Measurements from ENCODE around the gene SRPK2. TPM values are rescaled to one million over a fixed set of nuclear protein-coding genes. Genes with fewer than 3 reads are reported as not detected.
"Not testable (repeated sequence)": the region's sequence is repeated elsewhere in the genome, so short reads cannot be mapped to it uniquely, and the experiment has no call there.

SRPK2 gene
- total RNA-seq, 1 experiment from 2014 or later, result 21.6 TPM

GRCh38 chr7:105296491-105296890, 92.2 kb downstream of the SRPK2 start:
- H3K36me3 ChIP-seq (ENCODE audit: low read depth, low read length), result no peaks in the 10 kb centered on the region
- no peaks in the 10 kb centered on the region for H3K9me2 ChIP-seq (replicated peaks; ENCODE audit: low read length)
- ATAC-seq, result no peak
- H3K27me3 ChIP-seq (ENCODE audit: low read length), result no peaks in the 10 kb centered on the region
- intact Hi-C loops (cut with micrococcal nuclease), result no loop called here
- no peaks in the 10 kb centered on the region for H3F3A ChIP-seq (ENCODE audit: low read length, unreplicated experiment)
- H3K79me2 ChIP-seq (ENCODE audit: low read length), result peaks cover 29% of the 10 kb centered on the region
- H3K4me2 ChIP-seq (ENCODE audit: low read length), result no peak overlapping the region
- TF ChIP-seq CTCF (conservative IDR thresholded peaks at IDR 0.05; ENCODE audit: low read depth, low read length) (no peak), EZH2phosphoT487 (IDR thresholded peaks at IDR 0.05; ENCODE audit: borderline replicate concordance, low read length) (no peak), EZH2 (IDR thresholded peaks at IDR 0.05; ENCODE audit: low read length, unreplicated experiment) (no peak)
- H3K27ac ChIP-seq (ENCODE audit: low read length), result no peak overlapping the region
- H3K4me1 ChIP-seq (ENCODE audit: insufficient read depth, low read length), result no peaks in the 10 kb centered on the region
- BruUV-seq (replicated peaks), result no TSS peak
- no peak overlapping the region for H3K9ac ChIP-seq (ENCODE audit: low read length)
- H3K9me3 ChIP-seq (ENCODE audit: low read length), result no peaks in the 10 kb centered on the region
- no peaks in the 10 kb centered on the region for H4K20me1 ChIP-seq (ENCODE audit: low read length)
- CTCF ChIA-PET, result no interaction called here
- POLR2A ChIA-PET (ENCODE audit: unreplicated experiment), result no interaction called here
- no peak overlapping the region for H3K4me3 ChIP-seq (ENCODE audit: low read length)
- H2AFZ ChIP-seq (ENCODE audit: low read length), result no peak overlapping the region
- DNase-seq, result no peak

GRCh38 chr7:105295596-105296352, 92.9 kb downstream of the SRPK2 start:
- BruUV-seq (replicated peaks), result no TSS peak
- ATAC-seq (no peak), DNase-seq (no peak)
- Histone ChIP-seq H2AFZ (ENCODE audit: low read length) (no peak overlapping the region), H3F3A (ENCODE audit: low read length, unreplicated experiment) (no peaks in the 10 kb centered on the region), H3K4me2 (ENCODE audit: low read length) (no peak overlapping the region), H3K9me3 (ENCODE audit: low read length) (no peaks in the 10 kb centered on the region), H3K27me3 (ENCODE audit: low read length) (no peaks in the 10 kb centered on the region), H3K9me2 (replicated peaks; ENCODE audit: low read length) (no peaks in the 10 kb centered on the region), H3K36me3 (ENCODE audit: low read depth, low read length) (no peaks in the 10 kb centered on the region), H3K27ac (ENCODE audit: low read length) (no peak overlapping the region), H3K4me1 (ENCODE audit: insufficient read depth, low read length) (no peaks in the 10 kb centered on the region), H3K9ac (ENCODE audit: low read length) (no peak overlapping the region), H4K20me1 (ENCODE audit: low read length) (no peaks in the 10 kb centered on the region), H3K4me3 (ENCODE audit: low read length) (no peak overlapping the region), H3K79me2 (ENCODE audit: low read length) (peaks cover 28% of the 10 kb centered on the region)
- intact Hi-C loops (cut with micrococcal nuclease), result no loop called here
- TF ChIP-seq EZH2 (IDR thresholded peaks at IDR 0.05; ENCODE audit: low read length, unreplicated experiment) (no peak), EZH2phosphoT487 (IDR thresholded peaks at IDR 0.05; ENCODE audit: borderline replicate concordance, low read length) (no peak), CTCF (conservative IDR thresholded peaks at IDR 0.05; ENCODE audit: low read depth, low read length) (no peak)
- POLR2A ChIA-PET (ENCODE audit: unreplicated experiment), result no interaction called here
- CTCF ChIA-PET, result no interaction called here

- DNase-seq; H2AFZ ChIP-seq (ENCODE audit: low read length); H3K4me3 ChIP-seq (ENCODE audit: low read length); H3F3A ChIP-seq (ENCODE audit: low read length, unreplicated experiment); ATAC-seq; H3K9me2 ChIP-seq (replicated peaks; ENCODE audit: low read length); H3K36me3 ChIP-seq (ENCODE audit: low read depth, low read length); H3K4me1 ChIP-seq (ENCODE audit: insufficient read depth, low read length); H3K9me3 ChIP-seq (ENCODE audit: low read length); intact Hi-C loops (cut with micrococcal nuclease); POLR2A ChIA-PET (ENCODE audit: unreplicated experiment); H3K9ac ChIP-seq (ENCODE audit: low read length); H3K27ac ChIP-seq (ENCODE audit: low read length); BruUV-seq (replicated peaks); H3K4me2 ChIP-seq (ENCODE audit: low read length); H4K20me1 ChIP-seq (ENCODE audit: low read length); H3K27me3 ChIP-seq (ENCODE audit: low read length); CTCF ChIA-PET: not testable (repeated sequence)
- H3K79me2 ChIP-seq (ENCODE audit: low read length), result peaks cover 19% of the 10 kb centered on the region
These were observed 94.2 kb downstream of the SRPK2 start for GRCh38 chr7:105294482-105294881.

Data from PC-3 (cell line).